Neural cell (in vitro differentiated cells): ENCODE results near the gene CPT1A. TPM values are rescaled to one million over a fixed set of nuclear protein-coding genes. Genes with fewer than 3 reads are reported as not detected.

ENCODE experiments used
- H2AFZ ChIP-seq: fragments of 200-600, 300-800 bp; sonication (generic), shearing (Covaris generic); 2 replicates; pipeline ENCODE4 v1.6.0; 2014; ENCODE audit warnings: low read depth, mild to moderate bottlenecking, antibody characterized with exemption, low read length, moderate library complexity
- H3F3A ChIP-seq: fragments of 200-600 bp; shearing (Covaris generic); 2 replicates; pipeline ENCODE4 v1.6.1; 2016; ENCODE audit warnings: mild to moderate bottlenecking, moderate library complexity, mixed read lengths, antibody characterized with exemption, low read length; ENCODE audit not compliant: insufficient read depth, poor library complexity, severe bottlenecking
- H3K27ac ChIP-seq: fragments of 200-600, 300-800 bp; sonication (generic), shearing (Covaris generic); 2 replicates; pipeline ENCODE4 v1.5.1; 2014; ENCODE audit warnings: mild to moderate bottlenecking, low read length, moderate library complexity
- H3K27me3 ChIP-seq: fragments of 300-800, 200-600 bp; sonication (generic), shearing (Covaris generic); 2 replicates; pipeline ENCODE4 v1.6.0; 2014; ENCODE audit warnings: mild to moderate bottlenecking, low read depth, low read length, moderate library complexity; ENCODE audit not compliant: insufficient read depth
- H3K36me3 ChIP-seq: fragments of 300-800, 200-600 bp; sonication (generic), shearing (Covaris generic); 2 replicates; pipeline ENCODE4 v1.5.1; 2014; ENCODE audit warnings: mild to moderate bottlenecking, antibody characterized with exemption, low read length, moderate library complexity; ENCODE audit not compliant: insufficient read depth
- H3K4me2 ChIP-seq: fragments of 300-800, 200-600 bp; sonication (generic), shearing (Covaris generic); 2 replicates; pipeline ENCODE4 v1.6.0; 2014; ENCODE audit warnings: mild to moderate bottlenecking, low read length
- H3K4me3 ChIP-seq: fragments of 300-800, 200-600 bp; sonication (generic), shearing (Covaris generic); 2 replicates; pipeline ENCODE4 v1.5.1; 2014; ENCODE audit warnings: mild to moderate bottlenecking, low read length, moderate library complexity
- H3K79me2 ChIP-seq: fragments of 200-600 bp; shearing (Covaris generic); replicated peaks from 2 replicates; pipeline ENCODE4 v1.6.0; 2014; ENCODE audit warnings: mild to moderate bottlenecking, low read length, moderate library complexity; ENCODE audit not compliant: insufficient read depth
- H3K9ac ChIP-seq: fragments of 300-800, 200-600 bp; sonication (generic), shearing (Covaris generic); 2 replicates; pipeline ENCODE4 v1.6.1; 2016; ENCODE audit warnings: mild to moderate bottlenecking, low read length, mixed read lengths
- H3K9me2 ChIP-seq: fragments of 200-600 bp; shearing (Covaris generic); 2 replicates; pipeline ENCODE4 v1.6.1; 2016; ENCODE audit warnings: mild to moderate bottlenecking, low read length, mixed read lengths; ENCODE audit not compliant: insufficient read depth
- H3K9me3 ChIP-seq: fragments of 200-600, 300-800 bp; sonication (generic), shearing (Covaris generic); 2 replicates; pipeline ENCODE4 v1.6.1; 2016; ENCODE audit warnings: mild to moderate bottlenecking, mixed run types, low read length, moderate library complexity, mixed read lengths
- H4K20me1 ChIP-seq: fragments of 200-600 bp; shearing (Covaris generic); 2 replicates; pipeline ENCODE4 v1.6.1; 2016; ENCODE audit warnings: mild to moderate bottlenecking, mixed run types; ENCODE audit not compliant: insufficient read depth
- CTCF ChIP-seq: fragments of 450-650 bp; IDR thresholded peaks from 2 replicates; pipeline ENCODE4 v1.5.1; 2014; ENCODE audit warnings: antibody characterized with exemption, mild to moderate bottlenecking, moderate library complexity; ENCODE audit not compliant: poor library complexity, severe bottlenecking
- EP300 ChIP-seq: fragments of 450-650 bp; conservative IDR thresholded peaks from 2 replicates; pipeline ENCODE4 v1.6.1; 2014; ENCODE audit warnings: antibody characterized with exemption, mild to moderate bottlenecking, moderate library complexity; ENCODE audit not compliant: poor library complexity, severe bottlenecking
- EZH2 ChIP-seq: fragments of 200-600, 300-800 bp; shearing (Covaris generic), sonication (generic); IDR thresholded peaks from 2 replicates; pipeline ENCODE4 v1.6.1; 2014; ENCODE audit warnings: antibody characterized with exemption, low read length, borderline replicate concordance, mild to moderate bottlenecking; ENCODE audit not compliant: insufficient read depth, poor library complexity, severe bottlenecking
- MXI1 ChIP-seq: fragments of 450-650 bp; conservative IDR thresholded peaks from 2 replicates; pipeline ENCODE4 v1.6.1; 2014; ENCODE audit warnings: antibody characterized with exemption, mild to moderate bottlenecking; ENCODE audit not compliant: poor library complexity, severe bottlenecking
- POLR2AphosphoS5 ChIP-seq: IDR thresholded peaks from 2 replicates; pipeline ENCODE4 v1.6.1; 2012
- RAD21 ChIP-seq: fragments of 450-650 bp; conservative IDR thresholded peaks from 2 replicates; pipeline ENCODE4 v1.6.1; 2014; ENCODE audit warnings: antibody characterized with exemption, mild to moderate bottlenecking, moderate library complexity
- REST ChIP-seq: IDR thresholded peaks from 2 replicates; pipeline ENCODE4 v1.6.1; 2012; ENCODE audit warnings: borderline replicate concordance
- SMC3 ChIP-seq: fragments of 450-650 bp; conservative IDR thresholded peaks from 2 replicates; pipeline ENCODE4 v1.6.1; 2014; ENCODE audit warnings: antibody characterized with exemption, mild to moderate bottlenecking, moderate library complexity; ENCODE audit not compliant: poor library complexity
- TAF1 ChIP-seq: IDR thresholded peaks from 2 replicates; pipeline ENCODE4 v1.6.1; 2012; ENCODE audit warnings: low read depth
- polyA plus RNA-seq: library from polyadenylated mRNA; depleted of rRNA; stranded (reverse); fragments of >200 nt; gene quantifications from 2 replicates; pipeline ENCODE4 v1.2.3, GENCODE V29; 2014

CPT1A gene
- polyA plus RNA-seq, 1 donor from 2014 or later, result 0.35 TPM

- no peak overlapping the region for H3K9ac ChIP-seq
- no peak overlapping the region for H3K4me2 ChIP-seq
- TF ChIP-seq TAF1, result no peak
- TF ChIP-seq SMC3, result no peak
- no peak for TF ChIP-seq POLR2AphosphoS5
- no peak for TF ChIP-seq MXI1
- TF ChIP-seq CTCF, result no peak
- H4K20me1 ChIP-seq, result no peaks in the 10 kb centered on the region
- no peaks in the 10 kb centered on the region for H3K79me2 ChIP-seq
- no peak overlapping the region for H3K27ac ChIP-seq
- H3K9me3 ChIP-seq, result peaks cover 3% of the 10 kb centered on the region
- H3K4me3 ChIP-seq, result no peak overlapping the region
- H2AFZ ChIP-seq, result no peak overlapping the region
- H3K9me2 ChIP-seq, result no peaks in the 10 kb centered on the region
- no peaks in the 10 kb centered on the region for H3K36me3 ChIP-seq
- no peaks in the 10 kb centered on the region for H3F3A ChIP-seq
- H3K27me3 ChIP-seq, result no peaks in the 10 kb centered on the region
Measured at GRCh38 chr11:68863553-68864265, 22.0 kb upstream of the CPT1A start.

GRCh38 chr11:68862421-68862820 lies 20.7 kb upstream of the CPT1A start:
- Histone ChIP-seq H3F3A (no peaks in the 10 kb centered on the region), H3K36me3 (no peaks in the 10 kb centered on the region), H3K9ac (no peak overlapping the region), H3K9me3 (peaks cover 3% of the 10 kb centered on the region), H3K9me2 (no peaks in the 10 kb centered on the region), H3K4me3 (no peak overlapping the region), H3K79me2 (no peaks in the 10 kb centered on the region), H3K4me2 (no peak overlapping the region), H3K27me3 (no peaks in the 10 kb centered on the region), H4K20me1 (no peaks in the 10 kb centered on the region), H3K27ac (no peak overlapping the region), H2AFZ (no peak overlapping the region)
- TF ChIP-seq EZH2 (no peak), EP300 (no peak), CTCF (no peak), RAD21 (no peak), MXI1 (no peak), POLR2AphosphoS5 (no peak), TAF1 (no peak), REST (no peak), SMC3 (no peak)
